Measurements from ENCODE around the gene HS3ST6. TPM values are rescaled to one million over a fixed set of nuclear protein-coding genes. Genes with fewer than 3 reads are reported as not detected.

HS3ST6 gene
- total and polyA plus RNA-seq, 9 of the 15 experiments (the other 6 are each of a cell fraction or from before 2014, with no cell fraction given), result not detected

DNA sequence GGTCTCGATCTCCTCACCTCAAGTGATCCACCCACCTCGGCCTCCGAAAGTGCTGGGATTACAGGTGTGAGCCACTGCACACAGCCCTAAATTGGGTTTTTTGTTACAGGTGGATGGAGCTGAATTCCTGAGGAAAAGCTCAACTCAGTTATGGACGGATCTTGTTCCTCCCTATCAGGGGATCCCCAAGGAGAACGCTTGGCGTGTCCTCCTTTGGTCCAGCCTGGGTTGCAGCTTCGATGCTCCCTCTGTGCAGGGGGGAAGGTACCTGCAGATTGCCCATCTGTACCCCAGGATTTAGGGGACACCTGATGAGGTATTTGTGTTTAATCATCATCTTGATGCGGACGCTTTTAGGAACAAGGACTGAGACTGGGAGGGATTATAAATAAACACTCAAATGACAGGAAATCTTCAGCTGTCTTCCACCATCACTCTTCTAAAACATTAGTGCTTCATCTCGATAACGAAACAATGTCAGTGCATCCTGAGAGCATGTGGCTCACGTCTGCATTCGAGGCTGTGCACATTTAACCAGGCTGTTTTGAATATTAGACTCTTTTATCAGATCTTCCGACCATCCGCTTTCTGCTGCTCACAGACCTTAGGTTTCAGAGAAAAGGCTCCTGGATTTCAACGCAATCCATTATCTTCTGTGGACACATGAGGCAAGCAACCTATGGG lies 28.0 kb downstream of the HS3ST6 start:
- H4K20me1 ChIP-seq (replicated peaks; ENCODE audit: control insufficient read depth, insufficient read depth, low read length), result no peaks in the 10 kb centered on the region
- no TSS peak for BruUV-seq (replicated peaks)
- intact Hi-C loops (cut with micrococcal nuclease), result no loop called here
- H3K9ac ChIP-seq (ENCODE audit: insufficient read depth in 1 of 2, low read depth in 2 of 2, low read length in 2 of 2), result no peak overlapping the region
- H3K4me2 ChIP-seq (ENCODE audit: insufficient read depth, low read length), result no peak overlapping the region
- no peak overlapping the region for H2AFZ ChIP-seq (ENCODE audit: low read depth, low read length)
- TF ChIP-seq ZZZ3 (IDR thresholded peaks at IDR 0.05) (no peak), L3MBTL2 (IDR thresholded peaks at IDR 0.05) (peak; percentile 83), CREB1 (IDR thresholded peaks at IDR 0.05) (no peak), CREB1 (CRISPR knock-in tag; IDR thresholded peaks at IDR 0.05) (no peak), SOX6 (IDR thresholded peaks at IDR 0.05) (0 out of 2 replicates have a peak, but pooled peaks have one; percentile 20), MEIS2 (IDR thresholded peaks at IDR 0.05; ENCODE audit: partially characterized antibody) (peak; percentile 9)
- TF ChIP-seq, protein P1, sequence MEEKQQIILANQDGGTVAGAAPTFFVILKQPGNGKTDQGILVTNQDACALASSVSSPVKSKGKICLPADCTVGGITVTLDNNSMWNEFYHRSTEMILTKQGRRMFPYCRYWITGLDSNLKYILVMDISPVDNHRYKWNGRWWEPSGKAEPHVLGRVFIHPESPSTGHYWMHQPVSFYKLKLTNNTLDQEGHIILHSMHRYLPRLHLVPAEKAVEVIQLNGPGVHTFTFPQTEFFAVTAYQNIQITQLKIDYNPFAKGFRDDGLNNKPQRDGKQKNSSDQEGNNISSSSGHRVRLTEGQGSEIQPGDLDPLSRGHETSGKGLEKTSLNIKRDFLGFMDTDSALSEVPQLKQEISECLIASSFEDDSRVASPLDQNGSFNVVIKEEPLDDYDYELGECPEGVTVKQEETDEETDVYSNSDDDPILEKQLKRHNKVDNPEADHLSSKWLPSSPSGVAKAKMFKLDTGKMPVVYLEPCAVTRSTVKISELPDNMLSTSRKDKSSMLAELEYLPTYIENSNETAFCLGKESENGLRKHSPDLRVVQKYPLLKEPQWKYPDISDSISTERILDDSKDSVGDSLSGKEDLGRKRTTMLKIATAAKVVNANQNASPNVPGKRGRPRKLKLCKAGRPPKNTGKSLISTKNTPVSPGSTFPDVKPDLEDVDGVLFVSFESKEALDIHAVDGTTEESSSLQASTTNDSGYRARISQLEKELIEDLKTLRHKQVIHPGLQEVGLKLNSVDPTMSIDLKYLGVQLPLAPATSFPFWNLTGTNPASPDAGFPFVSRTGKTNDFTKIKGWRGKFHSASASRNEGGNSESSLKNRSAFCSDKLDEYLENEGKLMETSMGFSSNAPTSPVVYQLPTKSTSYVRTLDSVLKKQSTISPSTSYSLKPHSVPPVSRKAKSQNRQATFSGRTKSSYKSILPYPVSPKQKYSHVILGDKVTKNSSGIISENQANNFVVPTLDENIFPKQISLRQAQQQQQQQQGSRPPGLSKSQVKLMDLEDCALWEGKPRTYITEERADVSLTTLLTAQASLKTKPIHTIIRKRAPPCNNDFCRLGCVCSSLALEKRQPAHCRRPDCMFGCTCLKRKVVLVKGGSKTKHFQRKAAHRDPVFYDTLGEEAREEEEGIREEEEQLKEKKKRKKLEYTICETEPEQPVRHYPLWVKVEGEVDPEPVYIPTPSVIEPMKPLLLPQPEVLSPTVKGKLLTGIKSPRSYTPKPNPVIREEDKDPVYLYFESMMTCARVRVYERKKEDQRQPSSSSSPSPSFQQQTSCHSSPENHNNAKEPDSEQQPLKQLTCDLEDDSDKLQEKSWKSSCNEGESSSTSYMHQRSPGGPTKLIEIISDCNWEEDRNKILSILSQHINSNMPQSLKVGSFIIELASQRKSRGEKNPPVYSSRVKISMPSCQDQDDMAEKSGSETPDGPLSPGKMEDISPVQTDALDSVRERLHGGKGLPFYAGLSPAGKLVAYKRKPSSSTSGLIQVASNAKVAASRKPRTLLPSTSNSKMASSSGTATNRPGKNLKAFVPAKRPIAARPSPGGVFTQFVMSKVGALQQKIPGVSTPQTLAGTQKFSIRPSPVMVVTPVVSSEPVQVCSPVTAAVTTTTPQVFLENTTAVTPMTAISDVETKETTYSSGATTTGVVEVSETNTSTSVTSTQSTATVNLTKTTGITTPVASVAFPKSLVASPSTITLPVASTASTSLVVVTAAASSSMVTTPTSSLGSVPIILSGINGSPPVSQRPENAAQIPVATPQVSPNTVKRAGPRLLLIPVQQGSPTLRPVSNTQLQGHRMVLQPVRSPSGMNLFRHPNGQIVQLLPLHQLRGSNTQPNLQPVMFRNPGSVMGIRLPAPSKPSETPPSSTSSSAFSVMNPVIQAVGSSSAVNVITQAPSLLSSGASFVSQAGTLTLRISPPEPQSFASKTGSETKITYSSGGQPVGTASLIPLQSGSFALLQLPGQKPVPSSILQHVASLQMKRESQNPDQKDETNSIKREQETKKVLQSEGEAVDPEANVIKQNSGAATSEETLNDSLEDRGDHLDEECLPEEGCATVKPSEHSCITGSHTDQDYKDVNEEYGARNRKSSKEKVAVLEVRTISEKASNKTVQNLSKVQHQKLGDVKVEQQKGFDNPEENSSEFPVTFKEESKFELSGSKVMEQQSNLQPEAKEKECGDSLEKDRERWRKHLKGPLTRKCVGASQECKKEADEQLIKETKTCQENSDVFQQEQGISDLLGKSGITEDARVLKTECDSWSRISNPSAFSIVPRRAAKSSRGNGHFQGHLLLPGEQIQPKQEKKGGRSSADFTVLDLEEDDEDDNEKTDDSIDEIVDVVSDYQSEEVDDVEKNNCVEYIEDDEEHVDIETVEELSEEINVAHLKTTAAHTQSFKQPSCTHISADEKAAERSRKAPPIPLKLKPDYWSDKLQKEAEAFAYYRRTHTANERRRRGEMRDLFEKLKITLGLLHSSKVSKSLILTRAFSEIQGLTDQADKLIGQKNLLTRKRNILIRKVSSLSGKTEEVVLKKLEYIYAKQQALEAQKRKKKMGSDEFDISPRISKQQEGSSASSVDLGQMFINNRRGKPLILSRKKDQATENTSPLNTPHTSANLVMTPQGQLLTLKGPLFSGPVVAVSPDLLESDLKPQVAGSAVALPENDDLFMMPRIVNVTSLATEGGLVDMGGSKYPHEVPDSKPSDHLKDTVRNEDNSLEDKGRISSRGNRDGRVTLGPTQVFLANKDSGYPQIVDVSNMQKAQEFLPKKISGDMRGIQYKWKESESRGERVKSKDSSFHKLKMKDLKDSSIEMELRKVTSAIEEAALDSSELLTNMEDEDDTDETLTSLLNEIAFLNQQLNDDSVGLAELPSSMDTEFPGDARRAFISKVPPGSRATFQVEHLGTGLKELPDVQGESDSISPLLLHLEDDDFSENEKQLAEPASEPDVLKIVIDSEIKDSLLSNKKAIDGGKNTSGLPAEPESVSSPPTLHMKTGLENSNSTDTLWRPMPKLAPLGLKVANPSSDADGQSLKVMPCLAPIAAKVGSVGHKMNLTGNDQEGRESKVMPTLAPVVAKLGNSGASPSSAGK (IDR thresholded peaks at IDR 0.05), result peak; percentile 42; the same call in 1 of the 2 replicates
- in situ Hi-C loops (cut with MboI), result no loop called here
- POLR2A ChIA-PET, result interaction anchor here (0.9 to 1.2 kb wide), 3 partner anchors 12 to 74 kb away, joined by 3 to 6 read pairs (median 3); partner anchors contain the start of gene RPS2
- H3K27me3 ChIP-seq (ENCODE audit: control insufficient read depth in 2 of 2, insufficient read depth in 2 of 2, low read length in 2 of 2), result peaks cover 20 to 40% of the 10 kb centered on the region in 2 experiments
- no peak for FAIRE-seq
- no peak overlapping the region for H3K27ac ChIP-seq (ENCODE audit: extremely low read depth, low read depth, low read length)
- peak in 2 of 4 experiments; percentile 8 for DNase-seq (ENCODE audit: extremely low read depth in 1 of 4, low spot score in 3 of 4)
- H3K36me3 ChIP-seq (ENCODE audit: control insufficient read depth, insufficient read depth, low read length), result no peaks in the 10 kb centered on the region
- ATAC-seq, result no peak
- H3K9me1 ChIP-seq (ENCODE audit: control insufficient read depth, insufficient read depth, low read length), result no peaks in the 10 kb centered on the region
- H3K4me1 ChIP-seq (replicated peaks in 1 of 2; ENCODE audit: control insufficient read depth in 2 of 2, insufficient read depth in 2 of 2, low read length in 2 of 2), result peaks cover 0 to 2% of the 10 kb centered on the region in 2 experiments; a peak in 1 of 5 replicates
- no peaks in the 10 kb centered on the region for H3K9me3 ChIP-seq (replicated peaks; ENCODE audit: control insufficient read depth, insufficient read depth, low read depth, low read length)
- H3K79me2 ChIP-seq (ENCODE audit: control insufficient read depth, insufficient read depth, low read length), result no peaks in the 10 kb centered on the region
- CTCF ChIA-PET (ENCODE audit: low intra/inter-chr PET ratio), result no interaction called here
- H3K4me3 ChIP-seq, result no peak overlapping the region
- WGBS (ENCODE audit: insufficient coverage, low coverage, missing lambda C conversion rate), result 1% methylated on average over 16 of the region's 16 CpGs
